COLO668 (cell line): ENCODE results near the gene ELL.
"Not testable (repeated sequence)": the region's sequence is repeated elsewhere in the genome, so short reads cannot be mapped to it uniquely, and the experiment has no call there.

ENCODE experiments used
- DNase-seq: peaks from one replicate; lab custom pipeline; 2025; ENCODE audit not compliant: unreplicated experiment; lab: John Stamatoyannopoulos, UW

The ELL gene

GRCh38 chr19:18532168-18532890 lies 10.5 kb upstream of the ELL start:
- no peak for DNase-seq

- DNase-seq = no peak
Observed at GRCh38 chr19:18531485-18531884, 9.6 kb upstream of the ELL start.

DNA sequence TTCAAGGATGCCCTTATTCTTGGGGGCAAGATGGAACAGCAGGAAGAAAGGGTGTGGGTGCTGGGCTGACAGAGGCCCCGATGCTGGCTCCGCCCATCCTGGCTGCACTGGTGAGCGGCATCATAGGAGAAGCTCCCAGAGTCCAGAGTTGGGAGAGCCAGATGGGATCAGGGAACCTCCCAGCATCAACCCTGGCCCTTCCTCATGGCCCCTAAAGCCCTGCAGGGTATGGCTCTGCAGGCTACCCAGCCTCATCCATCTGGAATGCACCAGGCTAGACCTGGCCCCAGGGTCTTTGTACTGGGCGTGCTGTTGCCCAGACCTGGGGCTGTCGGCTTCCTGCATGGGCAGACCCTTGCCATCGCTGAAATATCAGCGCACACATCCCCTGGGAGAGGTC lies 7.9 kb upstream of the ELL start:
- no peak for DNase-seq

DNA sequence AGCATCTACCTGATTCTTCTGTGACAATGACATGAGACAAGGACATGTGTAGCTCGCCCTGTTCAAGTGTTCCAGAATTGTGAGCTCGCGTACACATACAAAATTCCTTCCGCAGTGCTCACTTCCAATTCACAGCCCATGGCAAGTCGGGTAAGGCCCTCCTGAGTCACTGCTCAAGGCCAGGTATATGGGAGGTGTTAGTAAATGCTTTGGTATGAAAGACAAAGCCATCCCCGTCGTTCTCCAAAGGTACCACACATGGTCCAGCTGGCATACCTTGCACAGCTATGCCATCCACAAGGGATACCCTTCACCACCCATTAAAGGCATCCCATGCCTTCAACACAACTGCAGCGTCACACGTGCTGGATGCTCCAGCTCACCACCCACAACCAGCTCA lies 4.4 kb upstream of the ELL start:
- no peak for DNase-seq

DNA sequence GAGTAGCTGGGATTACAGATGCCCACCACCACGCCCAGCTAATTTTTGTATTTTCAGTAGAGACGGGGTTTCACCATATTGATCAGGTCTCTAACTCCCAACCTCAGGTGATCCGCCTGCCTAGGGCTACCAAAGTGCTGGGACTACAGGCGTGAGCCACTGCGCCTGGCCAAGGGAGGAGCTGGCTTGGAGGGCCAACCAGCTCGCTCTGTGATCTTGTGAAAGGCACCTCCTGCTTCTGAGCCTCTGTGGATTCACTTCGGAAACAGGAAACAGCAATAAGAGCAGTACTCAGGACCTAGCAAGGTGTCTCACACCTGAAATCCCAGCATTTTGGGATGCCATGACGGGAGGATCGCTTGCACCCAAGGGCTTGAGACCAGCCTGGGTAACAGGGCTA lies 2.0 kb upstream of the ELL start:
- no peak for DNase-seq

GRCh38 chr19:18522862-18523440 lies 1.1 kb upstream of the ELL start:
- not testable (repeated sequence) for DNase-seq

DNA sequence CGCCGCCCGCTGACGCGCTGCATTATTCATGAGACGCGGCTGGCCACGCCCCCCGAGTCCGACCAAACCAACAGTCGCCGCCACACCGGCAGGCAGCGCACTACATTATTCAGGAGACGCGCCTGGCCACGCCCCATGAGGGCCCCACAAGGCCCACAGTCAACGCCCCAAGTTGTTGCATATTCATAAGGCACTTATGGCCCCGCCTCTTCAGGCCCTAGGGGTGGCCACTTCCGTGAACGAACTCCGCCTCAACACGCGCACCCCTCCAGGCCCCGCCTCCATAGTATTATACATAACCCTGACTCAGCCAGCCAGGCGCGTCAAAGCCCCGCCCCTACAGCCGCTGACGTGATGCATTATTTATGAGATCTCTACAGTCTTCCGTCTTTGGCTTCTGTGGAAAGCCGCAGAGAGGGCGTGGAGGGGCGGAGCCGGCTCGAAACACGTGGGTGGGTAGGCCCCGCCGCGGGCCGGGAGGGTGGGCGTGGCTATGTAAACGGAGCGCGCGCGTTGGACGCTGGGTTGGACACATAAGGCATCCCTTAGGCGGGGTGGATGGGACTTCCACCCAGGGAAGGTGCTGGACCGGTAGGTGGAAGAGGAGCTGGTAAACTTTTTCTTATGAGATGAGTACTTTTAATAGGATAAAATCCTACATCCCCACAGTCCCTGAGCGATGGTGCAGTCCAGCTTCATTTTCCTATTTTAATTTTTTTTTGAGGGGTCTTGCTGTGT lies 423 bp upstream of the ELL start:
- DNase-seq = peak; percentile 99

DNA sequence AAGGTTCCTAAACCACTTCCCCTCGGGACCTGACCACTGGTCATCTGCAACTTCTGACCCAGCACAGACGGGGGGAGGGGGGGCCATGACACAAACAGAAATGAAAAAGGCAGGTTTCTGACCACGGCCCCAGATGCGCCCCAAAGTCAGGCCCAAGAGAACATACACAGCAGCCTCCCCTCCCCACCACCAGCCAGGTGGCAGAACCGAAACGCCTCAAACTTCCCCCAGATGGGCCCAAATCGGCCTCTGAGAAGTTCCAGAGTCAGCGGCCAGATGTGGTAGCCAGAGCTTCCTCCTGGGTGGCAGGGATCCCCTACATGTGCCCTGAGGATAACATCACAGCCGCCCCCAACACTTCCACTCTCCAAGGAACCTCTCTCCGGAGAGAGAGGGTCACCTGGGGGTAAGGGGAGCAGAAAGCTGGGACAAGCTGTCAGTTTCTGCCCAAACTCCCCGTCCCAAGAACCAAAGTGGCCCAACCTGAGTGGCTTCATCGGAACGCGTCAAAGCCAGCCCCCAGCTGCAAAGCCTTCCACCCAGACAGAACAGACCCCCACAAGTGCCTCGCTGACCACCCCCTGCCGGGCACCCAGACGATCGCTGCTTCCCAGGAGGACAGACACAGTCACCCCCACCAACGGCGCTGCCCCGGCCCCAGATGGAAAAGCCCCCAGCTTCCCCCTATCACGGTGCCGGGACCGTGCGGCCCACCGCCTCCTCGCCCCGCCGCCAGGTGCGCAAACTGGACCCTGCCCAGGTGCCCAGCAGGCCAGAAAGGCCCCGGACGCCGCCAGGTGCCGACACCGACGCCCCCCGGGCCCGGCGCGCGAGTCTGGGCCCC lies 800 bp downstream of the ELL start:
- DNase-seq = no peak

DNA sequence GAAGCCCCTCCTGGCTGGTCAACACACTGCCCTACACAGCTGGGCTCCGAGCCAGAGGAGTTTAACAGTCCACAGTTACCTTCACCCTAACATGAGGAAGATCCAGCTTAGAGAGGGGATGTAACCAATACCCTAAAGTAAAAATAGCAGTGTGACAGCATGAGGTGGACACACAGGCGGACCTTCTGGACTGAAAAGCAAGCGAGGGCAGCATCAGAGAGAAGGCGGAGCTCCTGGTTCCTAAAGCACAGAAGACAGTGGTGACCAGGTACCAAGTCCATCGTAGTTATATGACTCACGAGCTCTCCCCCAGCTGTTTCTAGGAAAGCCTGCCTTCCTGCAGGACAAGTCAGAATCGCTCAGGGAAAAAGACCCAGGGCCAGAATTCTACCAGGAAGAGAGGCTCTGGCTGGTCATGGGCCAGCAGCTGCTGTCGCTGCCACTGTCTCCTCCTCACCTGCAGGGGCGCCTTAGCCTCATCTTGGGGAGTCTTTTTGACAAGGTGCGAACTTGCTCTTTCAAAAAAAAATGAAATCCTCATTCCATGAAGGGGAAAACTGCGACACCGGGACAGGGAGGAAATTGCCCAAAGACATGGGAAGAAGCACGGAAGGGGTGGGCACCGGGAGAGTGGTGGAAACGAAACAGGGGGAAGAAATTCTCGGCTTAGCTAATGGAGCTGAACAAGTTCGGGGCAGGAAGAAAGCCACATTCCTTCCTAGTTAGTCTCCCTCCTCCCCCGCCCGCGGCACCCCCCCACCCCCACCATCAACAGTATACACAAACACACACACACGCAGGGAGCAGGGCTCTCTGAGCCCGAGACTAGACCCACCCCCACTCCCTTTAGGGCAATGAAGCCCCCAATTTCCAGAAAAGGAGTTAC lies 1.7 kb downstream of the ELL start:
- peak; percentile 64 for DNase-seq

DNA sequence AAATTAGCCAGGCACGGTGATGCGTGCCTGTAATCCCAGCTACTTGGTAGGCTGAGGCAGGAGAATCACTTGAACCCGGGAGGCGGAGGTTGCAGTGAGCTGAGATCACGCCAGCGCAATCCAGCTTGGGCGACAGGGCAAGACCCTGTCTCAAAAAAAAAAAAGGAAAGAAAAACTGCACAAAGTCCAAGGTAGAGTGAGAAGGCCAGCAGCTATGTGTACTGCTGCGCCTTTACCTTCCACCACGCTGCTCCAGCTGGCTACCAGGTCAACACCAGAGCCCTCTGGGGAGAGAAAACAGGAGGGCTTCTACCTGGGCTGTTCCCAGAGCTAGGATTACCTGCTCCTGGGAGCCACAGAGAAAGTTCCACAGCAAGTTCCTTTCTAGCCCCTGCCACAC lies 3.2 kb downstream of the ELL start:
- no peak for DNase-seq

- DNase-seq = no peak
Observed at GRCh38 chr19:18517606-18518005, 4.3 kb downstream of the ELL start.

DNA sequence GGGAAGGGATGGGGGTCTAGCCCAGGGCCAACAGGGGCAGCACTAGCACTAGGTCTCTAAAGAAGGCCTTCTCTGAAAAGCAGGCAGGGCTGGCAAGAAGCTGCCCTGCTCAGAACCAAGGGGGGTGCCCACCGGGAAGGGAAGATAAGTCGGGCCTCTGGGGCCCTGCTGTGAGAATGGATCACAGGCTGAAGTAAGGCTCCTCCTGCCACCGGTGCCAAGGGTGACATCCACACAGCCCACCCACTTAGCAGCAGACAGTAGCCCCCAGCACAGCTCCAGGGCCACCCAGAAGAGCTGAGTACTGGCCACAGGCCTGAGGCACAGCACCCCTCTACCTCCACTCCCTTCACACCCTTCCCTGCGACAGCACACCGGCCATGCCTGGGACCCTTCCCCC lies 5.9 kb downstream of the ELL start:
- no peak for DNase-seq

- peak; percentile 71 for DNase-seq
Observed at GRCh38 chr19:18514800-18515682, 6.8 kb downstream of the ELL start.

DNA sequence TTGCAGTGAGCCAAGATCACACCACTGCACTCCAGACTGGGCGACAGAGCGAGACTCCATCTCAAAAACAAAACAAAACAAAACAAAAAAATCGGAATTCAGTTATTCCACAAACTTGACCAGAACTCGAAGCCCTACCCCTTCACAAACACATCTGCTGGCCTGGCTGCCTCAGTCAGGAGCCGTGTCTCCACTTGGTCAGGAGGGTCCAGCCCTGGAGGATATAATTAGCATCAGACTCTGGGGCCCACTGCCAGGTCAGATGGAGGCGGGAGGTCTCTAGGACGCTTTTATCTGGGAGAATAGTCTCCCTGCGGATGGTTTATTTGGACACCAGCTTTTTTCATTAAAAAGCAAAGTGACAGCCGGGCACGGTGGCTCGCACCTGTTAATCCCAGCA lies 8.0 kb downstream of the ELL start:
- DNase-seq = no peak

DNA sequence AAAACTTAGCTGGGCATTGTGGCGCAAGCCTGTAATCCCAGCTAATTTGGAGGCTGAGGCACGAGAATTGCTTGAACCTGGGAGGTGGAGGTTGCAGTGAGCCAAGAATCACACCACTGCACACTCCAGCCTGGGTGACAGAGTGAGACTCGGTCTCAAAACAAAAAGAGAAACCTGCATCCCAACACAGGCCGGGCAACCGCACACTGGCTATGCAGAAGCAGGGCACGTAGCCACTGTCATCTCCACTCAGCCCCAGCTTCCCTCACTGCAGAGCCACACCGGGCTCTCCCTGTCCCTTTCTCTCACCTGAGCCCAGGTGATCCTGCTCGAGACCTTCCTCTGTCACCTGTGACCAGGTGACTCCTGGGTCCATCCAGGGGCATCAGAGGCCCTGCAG lies 11.7 kb downstream of the ELL start:
- no peak for DNase-seq

GRCh38 chr19:18508585-18508984 lies 13.3 kb downstream of the ELL start:
- no peak for DNase-seq

GRCh38 chr19:18507727-18508440 lies 14.0 kb downstream of the ELL start:
- no peak for DNase-seq

- DNase-seq = no peak
Observed at GRCh38 chr19:18507021-18507726, 14.7 kb downstream of the ELL start.
